ENCODE data around the gene BCR. TPM values are rescaled to one million over a fixed set of nuclear protein-coding genes. Genes with fewer than 3 reads are reported as not detected.

BCR gene
- total and polyA plus RNA-seq, 2 of the 8 experiments (the other 6 are each of a cell fraction or from before 2014, with no cell fraction given), result 66.7 to 130 TPM

DNA sequence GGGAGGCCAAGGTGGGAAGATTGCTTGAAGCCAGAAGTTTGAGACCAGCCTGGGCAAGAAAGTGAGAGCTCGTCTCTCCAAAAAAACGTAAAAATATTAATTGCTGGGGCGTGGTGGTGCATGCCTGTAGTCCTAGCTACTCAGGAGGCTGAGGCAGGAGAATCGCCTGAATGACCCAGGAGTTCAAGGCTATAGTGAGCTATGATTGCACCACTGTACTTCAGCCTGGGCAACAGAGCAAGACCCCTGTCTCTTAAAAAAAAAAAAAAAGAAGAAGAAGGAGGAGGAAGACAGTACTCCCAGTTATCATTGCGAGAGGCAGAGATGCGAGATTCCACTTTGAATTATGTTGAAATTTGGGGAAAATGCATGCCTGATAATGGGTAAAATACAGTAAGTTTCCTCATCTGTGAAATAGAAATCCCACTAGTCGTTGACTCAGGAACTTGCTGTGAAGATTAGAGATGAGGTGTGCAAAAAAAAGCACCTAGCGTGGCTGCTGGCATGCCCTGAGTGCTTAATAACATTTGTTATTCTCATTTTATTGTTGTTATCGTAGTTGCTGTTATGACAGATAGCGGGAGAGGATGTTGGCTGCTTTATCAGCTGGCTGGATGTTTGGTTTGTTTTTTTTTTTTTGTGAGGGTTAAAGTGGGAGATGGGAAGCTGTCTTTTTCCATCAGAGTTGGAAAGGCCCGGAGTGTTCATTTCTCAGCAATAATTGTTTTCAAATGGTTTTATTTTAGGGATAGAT is 33.4 kb downstream of the BCR start:
- Histone ChIP-seq H2BK12ac (ENCODE audit: low read depth, low read length) (no peak overlapping the region), H3K23ac (ENCODE audit: insufficient read length) (no peak overlapping the region), H4K5ac (ENCODE audit: insufficient read length, low read depth, low read length) (no peak overlapping the region), H2BK5ac (ENCODE audit: low read depth, low read length) (no peak overlapping the region), H3K9me3 (ENCODE audit: insufficient read depth in 2 of 2, low read depth in 1 of 2, low read length in 1 of 2) (no peaks in the 10 kb centered on the region), H3K9ac (replicated peaks in 1 of 4; ENCODE audit: extremely low read depth in 1 of 4, low read depth in 3 of 4, low read length in 3 of 4) (no peak overlapping the region), H3K4me3 (ENCODE audit: extremely low read depth in 1 of 4, insufficient read depth in 2 of 4, low read depth in 3 of 4, low read length in 4 of 4) (no peak overlapping the region), H2BK15ac (ENCODE audit: low read length) (no peak overlapping the region), H3K4ac (replicated peaks; ENCODE audit: insufficient read length, low read depth, low read length) (no peak overlapping the region), H4K20me1 (replicated peaks in 1 of 2; ENCODE audit: control insufficient read depth in 1 of 2, insufficient read depth in 2 of 2, low read length in 2 of 2) (peaks cover 26 to 57% of the 10 kb centered on the region in 2 experiments), H3K23me2 (ENCODE audit: low read depth, low read length) (no peaks in the 10 kb centered on the region), H2BK20ac (ENCODE audit: low read length) (no peak overlapping the region), H2AFZ (ENCODE audit: low read length) (no peak overlapping the region), H3K36me3 (ENCODE audit: control insufficient read depth in 2 of 4, insufficient read depth in 4 of 4, low read length in 3 of 4) (peaks cover 0 to 2% (median 0%) of the 10 kb centered on the region in 4 experiments; a peak in 1 of 8 replicates), H3K14ac (ENCODE audit: insufficient read length) (no peak overlapping the region), H3K18ac (ENCODE audit: extremely low read depth, low read length) (no peak overlapping the region), H4K91ac (replicated peaks; ENCODE audit: insufficient read length, low read length) (no peak overlapping the region), H3K4me2 (ENCODE audit: insufficient read depth in 1 of 2, low read depth in 2 of 2, low read length in 2 of 2) (no peak overlapping the region), H3K4me1 (replicated peaks in 1 of 4; ENCODE audit: control insufficient read depth in 3 of 4, insufficient read depth in 4 of 4, low read length in 3 of 4) (peaks cover 0 to 20% (median 9%) of the 10 kb centered on the region in 4 experiments; a peak in 5 of 7 replicates), H3K27ac (ENCODE audit: low read depth, low read length) (no peak overlapping the region), H2BK120ac (replicated peaks; ENCODE audit: low read depth, low read length) (no peak overlapping the region), H3K79me1 (ENCODE audit: low read depth, low read length) (peaks cover 45% of the 10 kb centered on the region), H3K79me2 (ENCODE audit: control insufficient read depth in 1 of 2, insufficient read depth in 2 of 2, low read length in 2 of 2) (peaks cover 44 to 96% of the 10 kb centered on the region in 2 experiments), H2AK5ac (ENCODE audit: low read depth, low read length) (no peak overlapping the region), H4K8ac (ENCODE audit: extremely low read depth, insufficient read depth, low read length) (no peak overlapping the region), H3K56ac (replicated peaks; ENCODE audit: insufficient read length, low read depth, low read length) (no peak overlapping the region), H3K27me3 (replicated peaks in 1 of 4; ENCODE audit: control insufficient read depth in 3 of 4, extremely low read depth in 1 of 4, insufficient read depth in 3 of 4, low read length in 3 of 4) (no peaks in the 10 kb centered on the region)
- ChIA-PET POLR2A (ENCODE audit: partially characterized antibody) (interaction anchor here (1.2 to 3.5 kb wide), 2 partner anchors 12 to 13 kb away, joined by 3 to 10 read pairs; no protein-coding TSS in a partner anchor), CTCF (ENCODE audit: partially characterized antibody) (interaction anchor here (0.8 to 2.8 kb wide), 6 partner anchors 8 to 255 kb away, joined by 3 to 6 read pairs (median 4); no protein-coding TSS in a partner anchor)
- WGBS, 2 experiments (ENCODE audit: extremely low coverage in 1 of 2, insufficient coverage in 1 of 2, insufficient read length in 1 of 2, insufficient replicate concordance in 2 of 2, low coverage in 1 of 2, low lambda C conversion rate in 2 of 2, missing lambda C conversion rate in 1 of 2), result 89% methylated on average over 11 of the region's 11 CpGs; no CpG with 5 or more reads in 1 of the 2 experiments
- no peak for FAIRE-seq
- DNase-seq (ENCODE audit: low read depth in 1 of 2, low spot score in 2 of 2), result no peak
- TF ChIP-seq ZNF274 (IDR thresholded peaks at IDR 0.05; ENCODE audit: borderline replicate concordance, extremely low read depth, low read length), result no peak
- TF ChIP-seq GABPA (IDR thresholded peaks at IDR 0.05; ENCODE audit: borderline replicate concordance, insufficient read depth, low read length), result no peak
- no peak for TF ChIP-seq CHD1 (IDR thresholded peaks at IDR 0.05; ENCODE audit: low read depth, low read length)
- TF ChIP-seq POLR2A (IDR thresholded peaks at IDR 0.05; ENCODE audit: control extremely low read depth in 1 of 2, low read depth in 2 of 2, low read length in 2 of 2), result no peak
- TF ChIP-seq RXRA (IDR thresholded peaks at IDR 0.05; ENCODE audit: insufficient read depth, low read depth, low read length), result no peak
- TF ChIP-seq CREB1 (IDR thresholded peaks at IDR 0.05), result no peak
- TF ChIP-seq EGR1 (IDR thresholded peaks at IDR 0.05; ENCODE audit: borderline replicate concordance, low read depth, low read length), result no peak
- TF ChIP-seq PHF8 (conservative IDR thresholded peaks at IDR 0.05; ENCODE audit: low read depth, low read length), result no peak
- no peak for TF ChIP-seq SUZ12 (IDR thresholded peaks at IDR 0.05; ENCODE audit: low read length)
- TF ChIP-seq TBP (IDR thresholded peaks at IDR 0.05; ENCODE audit: low read depth, low read length), result no peak

Measured in H1 (cell line).